ENCODE measurements around the gene NAT10.

NAT10 gene

DNA sequence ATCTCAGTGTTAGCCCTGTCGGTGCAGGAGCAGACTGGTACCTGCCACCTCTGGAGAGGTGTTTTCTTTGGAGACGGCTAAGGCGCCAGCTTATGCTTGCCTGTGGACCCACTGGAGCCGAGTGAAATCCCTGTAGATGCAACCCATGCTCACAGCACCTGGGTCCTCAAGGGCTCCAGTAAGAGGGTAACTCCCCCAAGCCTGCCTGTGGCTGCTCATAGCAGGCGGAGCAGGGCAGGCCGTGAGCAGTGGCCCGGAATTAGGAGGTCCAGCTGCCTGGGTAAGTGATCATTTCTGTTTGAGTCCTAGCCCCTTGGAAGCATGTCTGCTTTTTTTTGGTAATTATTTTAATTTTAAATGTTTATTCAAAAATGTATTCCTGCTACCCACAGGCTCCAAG, 43.8 kb downstream of the NAT10 start:
- no peak for DNase-seq (ENCODE audit: low read depth, low spot score)

DNA sequence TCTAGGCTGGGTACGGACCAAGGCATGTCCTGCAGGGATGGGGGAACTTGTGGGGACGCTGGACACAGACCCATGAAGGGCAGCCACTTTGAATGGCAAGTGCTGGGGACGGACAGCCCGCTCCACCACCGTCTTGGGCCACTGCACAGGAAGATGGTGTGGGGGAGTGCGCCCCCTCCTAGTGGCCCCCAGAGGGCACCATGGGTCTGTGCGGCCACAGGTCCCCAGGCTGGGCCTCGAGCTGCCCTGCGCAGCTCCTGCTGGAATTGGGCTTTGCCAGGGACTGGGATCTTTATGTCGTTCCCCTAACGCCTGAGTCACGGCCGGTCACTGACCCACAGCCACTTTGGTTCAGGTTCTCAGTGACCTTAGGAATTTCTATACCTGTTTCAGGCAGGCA, 44.4 kb downstream of the NAT10 start:
- DNase-seq (ENCODE audit: low read depth, low spot score) = peak; percentile 34

DNA sequence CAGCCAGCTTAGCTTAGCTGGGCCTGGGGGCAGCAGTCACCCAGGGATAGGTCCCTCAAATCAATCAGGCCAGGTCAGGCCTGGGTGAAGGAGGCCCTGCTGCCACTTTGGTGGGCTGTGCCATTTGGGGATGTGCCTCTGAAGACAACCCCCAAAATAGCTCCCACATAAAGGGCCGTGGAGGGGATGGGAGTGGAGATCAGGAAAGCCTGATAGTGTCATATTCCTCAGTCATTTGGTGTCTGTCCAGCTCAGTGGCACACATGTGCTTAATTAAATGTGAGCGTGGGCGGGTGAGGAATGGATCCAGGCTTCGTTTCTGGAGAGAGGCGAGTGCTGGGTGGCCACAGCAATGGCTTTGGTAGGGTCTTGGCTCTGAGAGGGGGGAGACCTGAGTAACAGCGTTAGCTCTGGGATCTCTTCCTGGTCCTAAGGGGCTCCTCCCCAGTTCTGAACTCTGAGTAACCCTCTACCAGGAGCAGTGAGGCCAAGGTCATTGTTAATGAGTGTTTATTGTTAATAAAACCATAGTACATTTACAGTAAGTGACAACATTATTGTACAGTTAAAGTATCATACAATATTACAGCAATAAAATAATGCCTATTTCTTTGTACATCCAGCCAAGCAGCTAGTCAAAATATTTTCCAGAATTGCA, 45.2 kb downstream of the NAT10 start:
- no peak for DNase-seq (ENCODE audit: low read depth, low spot score)

DNA sequence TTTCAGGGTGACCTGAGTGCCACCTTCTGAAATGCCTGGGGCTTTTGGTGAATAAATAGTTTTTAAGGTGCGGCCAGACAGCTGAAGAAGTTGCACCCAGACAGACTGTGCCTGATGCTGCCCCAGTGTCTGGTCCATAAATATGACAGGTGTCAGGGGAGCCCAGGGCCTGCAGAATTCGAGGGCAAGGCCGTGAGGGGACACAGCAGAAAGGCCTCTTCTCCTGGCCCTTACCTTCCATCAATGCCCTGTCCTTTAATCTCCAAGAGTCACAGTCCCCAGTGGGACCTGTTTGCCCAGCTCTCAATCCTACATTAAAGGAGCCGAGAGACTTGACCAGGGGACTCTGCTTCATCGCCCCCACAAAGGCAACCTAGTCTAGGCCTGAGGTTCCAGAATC, 45.7 kb downstream of the NAT10 start:
- no peak for DNase-seq (ENCODE audit: low read depth, low spot score)

DNA sequence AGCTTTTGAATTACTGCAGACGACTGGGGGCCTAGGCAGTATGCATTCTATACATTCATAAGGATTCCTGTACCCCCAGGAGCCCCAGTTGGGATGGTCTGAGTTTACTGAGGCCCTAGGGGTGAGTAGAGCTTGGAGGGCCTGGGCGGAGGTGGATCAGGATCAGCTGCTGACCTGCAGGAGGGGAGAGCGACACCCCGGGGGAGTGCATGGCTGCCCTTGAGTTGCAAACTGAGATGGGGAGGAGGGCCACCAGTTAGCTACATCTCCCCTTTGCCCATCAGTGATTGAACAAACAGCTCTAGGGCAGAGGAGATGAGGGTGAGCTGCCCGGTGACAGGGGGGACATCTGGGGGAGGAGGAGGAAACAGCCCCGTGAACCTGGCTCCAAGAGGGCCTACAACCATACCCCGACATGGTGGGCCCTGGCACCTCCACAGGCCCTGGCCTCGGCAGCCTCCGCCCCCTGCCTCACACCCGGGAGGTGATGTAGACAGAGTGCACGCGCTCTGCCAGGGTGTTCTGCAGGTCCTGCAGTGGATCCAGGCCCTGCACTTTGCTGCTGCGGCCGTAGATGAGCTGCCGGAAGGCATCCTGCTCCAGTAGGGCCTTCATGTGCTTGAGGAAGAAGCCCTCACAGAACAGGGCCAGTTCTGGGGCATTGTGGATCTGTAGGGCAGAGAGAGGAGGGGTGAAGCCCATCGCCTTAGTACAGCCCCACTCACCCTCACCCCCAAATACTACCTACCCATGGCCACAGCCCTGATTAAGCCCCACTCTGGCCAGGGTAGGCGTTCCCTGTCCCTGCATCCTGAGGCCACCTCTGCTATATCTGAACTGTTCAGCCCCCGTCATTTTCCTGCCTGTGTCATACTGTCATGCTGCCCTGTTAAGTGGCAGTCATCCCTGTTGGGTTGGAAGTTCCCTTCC, 46.8 kb downstream of the NAT10 start:
- DNase-seq (ENCODE audit: low read depth, low spot score) = no peak

DNA sequence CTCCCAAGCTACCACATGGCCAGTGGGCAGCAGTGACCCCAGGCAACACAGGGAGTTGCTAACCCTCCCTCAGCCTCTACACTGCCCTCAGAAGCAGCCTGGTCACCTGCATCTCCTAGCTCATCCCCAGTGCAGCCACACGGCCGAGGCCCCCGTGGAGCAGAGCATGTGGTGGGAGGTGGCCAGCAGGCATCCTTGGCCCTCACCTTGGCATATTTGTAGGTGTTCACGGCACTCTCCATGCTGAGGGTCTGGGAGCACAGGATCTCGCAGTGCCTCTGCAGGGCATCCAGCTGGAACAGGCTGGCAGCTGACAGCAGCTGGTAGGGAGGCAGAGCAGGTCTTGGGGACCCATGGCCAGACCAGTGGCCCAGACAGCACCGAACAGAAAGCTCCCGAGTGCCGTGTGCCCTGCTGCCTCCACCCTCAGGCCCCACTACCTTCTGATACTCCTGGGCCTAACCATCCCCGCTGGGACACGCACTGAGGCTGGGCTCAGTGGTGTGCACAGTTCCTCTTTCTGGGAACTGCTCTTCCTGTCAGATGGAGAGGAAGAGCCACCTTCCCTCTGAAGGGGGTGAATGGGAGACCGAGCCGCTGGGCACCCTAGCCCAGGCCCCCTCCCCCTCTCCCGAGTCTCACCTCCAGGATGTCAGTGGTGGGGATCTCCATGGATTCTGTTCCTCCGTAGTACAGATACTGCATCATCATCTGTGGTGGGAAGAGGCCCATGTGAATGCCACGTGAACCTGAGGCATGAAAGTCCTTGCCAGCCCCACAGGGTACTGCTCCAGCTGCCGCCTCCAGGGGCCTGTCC, 48.8 kb downstream of the NAT10 start:
- DNase-seq (ENCODE audit: low read depth, low spot score) = no peak

DNA sequence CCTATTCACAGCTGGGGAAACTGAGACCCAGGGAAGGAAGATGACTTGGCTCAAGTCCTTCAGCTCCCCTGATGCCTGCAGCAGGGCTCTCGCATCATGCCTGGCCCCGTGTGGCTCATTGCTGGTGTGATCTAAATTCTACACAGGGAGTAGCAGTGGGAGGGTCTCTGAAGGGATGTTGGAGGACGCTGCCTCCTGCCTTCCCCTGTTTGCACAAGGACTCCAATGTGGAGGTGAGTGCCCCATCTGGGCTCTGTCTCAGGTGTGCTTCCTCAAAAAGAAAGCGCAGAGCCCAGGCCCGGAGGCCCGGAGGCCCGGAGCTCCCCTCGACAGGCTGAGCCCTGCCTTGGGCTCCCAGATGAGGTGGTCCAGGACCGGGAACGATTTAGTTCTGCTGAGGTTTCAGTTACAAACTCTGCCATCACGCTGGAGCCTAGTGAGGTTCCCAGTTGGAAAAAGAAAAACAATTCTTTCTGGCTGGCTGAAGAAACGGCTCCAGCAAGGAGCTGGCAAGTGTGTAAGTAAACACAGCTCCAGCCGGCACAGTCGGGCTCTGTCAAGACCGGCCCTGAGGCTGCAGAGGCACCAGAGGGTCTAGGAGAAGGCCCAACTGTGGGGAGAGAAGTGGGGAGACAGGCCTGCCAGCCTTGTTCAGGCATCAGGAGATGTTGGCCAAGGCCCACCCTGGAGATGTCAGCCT, 49.8 kb downstream of the NAT10 start:
- DNase-seq (ENCODE audit: low read depth, low spot score) = no peak

DNA sequence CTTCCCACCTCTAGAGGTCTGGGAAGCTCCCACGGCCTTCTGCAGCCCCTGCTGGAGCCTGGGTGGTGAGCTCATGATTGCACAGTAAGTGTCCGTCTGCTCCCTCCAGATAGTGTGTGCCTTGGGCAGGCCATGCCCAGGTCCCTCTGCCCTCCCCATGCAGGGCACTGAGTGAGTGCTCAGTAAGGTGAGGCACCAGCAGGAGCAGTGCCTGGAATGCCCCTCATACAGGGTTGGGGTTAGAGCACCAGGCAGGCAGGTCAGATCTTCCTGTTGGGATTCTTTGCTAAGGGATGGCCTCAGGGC, 50.3 kb downstream of the NAT10 start:
- no peak for DNase-seq (ENCODE audit: low read depth, low spot score)

DNA sequence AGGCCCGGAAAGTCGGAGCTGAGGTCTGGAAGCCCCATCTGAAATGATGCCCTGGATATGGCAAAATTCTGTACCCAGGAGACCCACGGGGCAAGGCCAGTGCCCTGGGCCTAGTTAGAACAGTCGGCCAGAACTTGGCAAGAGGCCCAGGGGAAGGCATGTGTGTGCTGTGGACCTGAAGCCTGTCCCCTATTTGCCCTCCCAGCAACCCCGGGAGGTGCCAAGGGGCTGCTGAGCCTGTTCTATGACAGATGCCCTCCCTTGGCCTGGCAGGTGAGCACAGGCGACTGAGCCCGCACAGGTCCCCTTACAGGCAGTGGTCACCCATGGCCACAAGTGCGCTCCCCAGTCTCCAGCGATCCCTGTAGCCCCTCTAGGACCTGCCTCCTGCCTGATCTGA, 51.7 kb downstream of the NAT10 start:
- DNase-seq (ENCODE audit: low read depth, low spot score) = no peak

DNA sequence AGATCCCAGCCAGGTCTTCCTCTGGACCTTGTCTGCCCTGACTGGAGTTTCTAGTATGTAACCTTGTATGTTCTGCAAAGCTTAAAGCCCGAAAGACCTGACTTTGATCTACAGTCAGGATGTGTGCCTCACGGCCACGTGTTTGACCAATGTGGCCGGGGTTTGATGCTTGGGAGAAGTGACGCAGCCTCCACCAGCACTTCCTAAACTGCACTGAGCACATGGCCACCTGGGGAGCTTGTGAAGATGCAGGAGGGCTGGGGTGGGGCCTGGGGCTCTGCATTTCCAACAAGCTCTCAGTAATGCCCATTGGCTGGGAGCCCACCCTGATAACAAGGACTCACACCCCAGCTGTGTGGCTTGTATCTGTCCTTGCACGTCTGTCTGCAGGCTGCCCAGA, 53.2 kb downstream of the NAT10 start:
- DNase-seq (ENCODE audit: low read depth, low spot score) = no peak

DNA sequence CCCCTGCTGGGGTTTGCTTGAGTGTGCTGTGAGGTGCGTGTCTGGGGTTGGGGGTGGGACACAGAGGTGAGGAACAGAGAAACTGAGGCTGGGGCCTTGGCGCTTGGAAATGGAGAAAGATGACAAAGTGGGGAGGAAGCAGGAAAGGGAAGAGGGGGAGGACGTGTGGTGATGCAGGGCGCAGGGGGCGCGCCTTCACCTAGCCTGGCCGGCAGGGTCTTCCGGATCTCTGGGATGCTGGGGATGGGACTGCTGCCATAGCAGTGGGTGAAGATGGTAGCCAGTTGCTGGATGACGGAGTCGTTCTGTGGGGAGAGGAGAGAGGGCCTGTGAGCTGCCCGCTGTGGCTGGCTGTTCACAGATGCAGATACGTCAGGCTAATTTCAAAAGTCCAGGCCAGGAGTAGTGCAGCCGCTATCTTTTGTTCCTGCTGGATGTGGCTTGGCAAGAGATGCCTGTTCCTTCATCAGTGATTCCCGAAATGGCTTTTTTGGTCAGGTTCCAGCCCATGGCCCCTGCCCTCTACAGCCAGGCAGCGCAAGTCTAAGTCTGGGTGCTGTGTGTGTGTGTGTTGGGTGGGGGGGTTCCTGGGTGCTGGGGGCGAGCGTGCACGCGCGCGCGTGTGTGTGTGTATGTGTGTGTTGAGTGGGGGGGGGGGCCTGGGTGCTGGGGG, 54.8 kb downstream of the NAT10 start:
- no peak for DNase-seq (ENCODE audit: low read depth, low spot score)

DNA sequence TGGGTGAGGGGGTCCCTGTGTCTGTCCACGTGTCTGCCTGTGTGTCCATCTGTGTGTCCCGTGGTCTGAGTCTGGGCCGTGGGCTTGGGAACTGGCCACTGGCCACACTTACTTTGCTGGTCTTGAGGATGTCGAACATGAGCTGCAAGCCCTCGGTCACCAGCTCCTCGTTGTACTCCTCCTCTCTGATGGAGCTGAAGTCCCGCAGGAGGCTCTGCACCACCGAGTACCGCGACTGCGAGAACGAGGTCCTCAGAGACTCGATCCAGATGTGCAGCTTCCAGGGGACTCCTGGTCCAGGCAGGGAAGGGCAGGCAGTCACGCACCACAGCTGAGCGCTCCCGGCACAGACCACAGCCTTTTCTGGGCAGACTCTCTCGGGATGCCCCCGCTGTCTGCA, 55.4 kb downstream of the NAT10 start:
- no peak for DNase-seq (ENCODE audit: low read depth, low spot score)

DNA sequence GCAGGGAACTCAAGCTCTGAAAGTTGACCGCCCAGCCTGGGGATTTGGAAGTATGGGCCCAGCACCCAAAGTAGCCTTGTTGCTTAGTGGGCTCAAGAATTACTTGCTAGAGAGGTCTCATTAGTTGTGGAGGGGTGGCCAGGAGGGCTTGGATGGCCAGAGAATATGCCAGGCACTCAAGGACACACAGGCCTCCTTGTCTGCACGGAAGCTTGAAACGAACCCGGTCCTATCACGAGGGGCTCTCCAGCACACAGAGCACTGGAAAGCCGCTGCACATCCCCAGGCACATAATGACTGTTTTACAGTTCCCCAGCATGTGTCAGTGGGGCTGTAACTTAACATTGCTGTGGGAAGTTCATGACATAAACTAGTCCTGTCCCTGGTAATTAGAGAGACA, 55.9 kb downstream of the NAT10 start:
- DNase-seq (ENCODE audit: low read depth, low spot score) = no peak

DNA sequence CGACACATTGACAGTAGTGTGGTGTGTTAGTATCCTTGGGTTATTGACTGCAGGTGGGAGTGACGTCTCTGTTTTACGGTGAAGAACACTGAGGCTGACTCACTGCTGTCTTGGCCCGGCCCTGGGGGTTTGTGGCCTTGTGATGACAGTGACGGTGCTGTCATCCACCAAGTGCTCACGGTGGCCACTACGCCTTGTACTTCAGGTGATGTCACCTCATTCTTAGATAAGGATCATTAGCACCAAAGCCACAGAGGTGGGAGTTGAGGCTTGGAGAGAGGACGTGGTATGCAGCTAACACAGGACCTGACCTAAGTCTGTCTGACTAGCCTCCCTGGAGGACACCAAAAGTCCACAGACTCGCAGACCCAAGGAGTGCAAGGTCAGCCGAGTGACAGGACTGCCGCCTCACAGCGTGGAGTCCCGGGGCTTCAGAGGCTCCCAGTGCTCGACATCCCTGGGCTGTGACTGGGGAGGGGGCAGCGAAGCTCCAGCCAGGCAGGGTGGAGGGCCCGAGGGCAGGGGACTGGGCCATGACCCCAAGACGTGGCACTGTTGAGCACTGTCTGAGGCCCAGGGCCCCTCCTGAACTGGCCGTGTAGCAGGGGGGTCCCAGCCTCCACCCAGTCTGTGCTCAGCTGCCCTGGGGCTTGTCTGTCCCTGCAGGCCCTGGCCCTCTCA, 56.5 kb downstream of the NAT10 start:
- peak; percentile 57 for DNase-seq (ENCODE audit: low read depth, low spot score)

DNA sequence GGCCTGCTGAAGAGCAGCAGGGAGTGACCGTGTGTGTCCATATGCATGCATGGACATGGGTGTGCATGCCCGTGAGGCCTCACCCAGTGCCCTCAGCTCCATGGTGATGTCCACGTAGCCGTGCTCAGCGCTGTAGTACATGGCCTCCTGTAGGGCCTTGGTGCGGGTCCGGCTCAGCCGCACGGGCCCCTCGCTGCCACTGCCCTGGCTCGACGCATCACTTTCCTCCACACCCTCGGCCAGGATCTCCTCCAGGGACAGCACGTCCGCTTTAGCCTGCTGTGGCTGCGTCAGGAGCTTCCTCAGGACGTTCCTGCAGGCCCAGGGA, 57.0 kb downstream of the NAT10 start:
- no peak for DNase-seq (ENCODE audit: low read depth, low spot score)

DNA sequence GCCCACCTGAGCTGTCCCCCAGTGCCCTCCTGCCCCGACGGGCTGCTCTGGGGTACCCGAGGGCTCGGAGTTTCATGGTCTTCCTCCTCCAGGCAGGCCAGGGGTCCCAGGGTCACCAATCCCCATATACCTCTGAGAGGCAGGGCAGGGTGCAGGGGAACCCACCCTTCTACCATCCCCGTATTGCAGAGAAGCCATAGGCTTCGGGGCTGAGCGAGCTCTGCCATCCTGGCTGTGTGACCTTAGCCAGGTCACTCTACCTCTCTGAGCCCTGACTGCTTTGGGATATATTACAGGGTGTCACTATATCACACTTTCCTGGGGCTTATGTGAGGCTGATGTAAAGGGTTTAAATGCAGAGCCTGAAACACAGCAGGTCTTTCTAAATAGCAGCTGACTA, 57.4 kb downstream of the NAT10 start:
- DNase-seq (ENCODE audit: low read depth, low spot score) = no peak

DNA sequence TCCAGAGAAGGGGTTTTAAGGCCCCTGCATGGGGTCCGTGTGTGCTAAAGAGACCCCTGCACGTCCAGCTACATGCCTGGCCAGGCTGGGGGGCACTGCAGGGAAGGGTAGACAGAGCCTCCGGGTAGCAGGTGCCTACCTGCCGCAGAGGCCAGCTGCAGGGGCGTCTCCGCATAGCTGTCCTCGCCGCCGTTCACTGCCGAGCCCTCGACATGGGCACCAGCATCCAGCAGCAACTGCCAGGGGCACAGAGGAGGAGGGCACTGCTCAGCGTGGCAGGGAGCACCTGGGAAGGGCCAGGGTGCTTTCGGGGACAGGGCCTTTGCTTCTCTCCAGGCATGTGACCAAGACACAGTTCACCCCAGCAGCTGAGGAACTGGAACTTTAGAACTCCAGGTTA, 59.7 kb downstream of the NAT10 start:
- no peak for DNase-seq (ENCODE audit: low read depth, low spot score)

DNA sequence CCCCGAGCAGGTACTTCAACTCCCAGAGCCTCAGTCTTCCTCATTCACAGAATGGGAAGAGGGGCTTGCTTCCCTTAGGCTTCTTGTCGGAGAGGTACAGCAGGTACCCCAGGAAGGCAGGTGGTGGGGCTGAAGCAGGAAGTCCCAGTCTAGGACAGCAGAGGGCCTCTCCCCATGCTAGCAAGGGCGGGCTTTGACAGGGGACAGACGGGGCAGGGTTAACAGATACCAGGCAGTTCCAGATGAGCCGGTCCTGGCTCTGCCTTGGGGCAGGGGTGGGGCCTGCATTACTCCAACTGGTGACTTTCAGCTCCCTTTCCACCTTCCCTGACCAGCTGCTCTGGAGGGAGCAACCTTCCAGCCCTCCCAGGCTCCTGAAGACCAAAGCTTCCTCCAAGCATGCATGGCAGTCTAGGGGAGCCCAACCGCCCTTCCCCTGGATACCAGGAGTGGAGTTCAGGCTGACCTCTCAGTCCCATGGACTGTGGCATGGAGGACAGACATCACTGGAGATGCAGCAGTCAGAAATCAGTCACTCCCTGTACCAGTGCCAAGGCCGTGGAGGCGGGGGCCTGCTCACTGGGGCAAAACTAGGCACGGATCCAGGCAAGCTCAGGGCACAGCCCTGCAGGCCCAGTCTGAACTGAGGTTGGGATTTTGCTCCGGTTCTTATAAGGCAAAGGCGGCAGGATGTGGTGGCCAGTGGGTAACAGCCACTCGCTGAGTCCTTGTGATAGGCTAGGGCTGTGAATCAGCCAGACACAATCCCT, 60.5 kb downstream of the NAT10 start:
- peak; percentile 94 for DNase-seq (ENCODE audit: low read depth, low spot score)

DNA sequence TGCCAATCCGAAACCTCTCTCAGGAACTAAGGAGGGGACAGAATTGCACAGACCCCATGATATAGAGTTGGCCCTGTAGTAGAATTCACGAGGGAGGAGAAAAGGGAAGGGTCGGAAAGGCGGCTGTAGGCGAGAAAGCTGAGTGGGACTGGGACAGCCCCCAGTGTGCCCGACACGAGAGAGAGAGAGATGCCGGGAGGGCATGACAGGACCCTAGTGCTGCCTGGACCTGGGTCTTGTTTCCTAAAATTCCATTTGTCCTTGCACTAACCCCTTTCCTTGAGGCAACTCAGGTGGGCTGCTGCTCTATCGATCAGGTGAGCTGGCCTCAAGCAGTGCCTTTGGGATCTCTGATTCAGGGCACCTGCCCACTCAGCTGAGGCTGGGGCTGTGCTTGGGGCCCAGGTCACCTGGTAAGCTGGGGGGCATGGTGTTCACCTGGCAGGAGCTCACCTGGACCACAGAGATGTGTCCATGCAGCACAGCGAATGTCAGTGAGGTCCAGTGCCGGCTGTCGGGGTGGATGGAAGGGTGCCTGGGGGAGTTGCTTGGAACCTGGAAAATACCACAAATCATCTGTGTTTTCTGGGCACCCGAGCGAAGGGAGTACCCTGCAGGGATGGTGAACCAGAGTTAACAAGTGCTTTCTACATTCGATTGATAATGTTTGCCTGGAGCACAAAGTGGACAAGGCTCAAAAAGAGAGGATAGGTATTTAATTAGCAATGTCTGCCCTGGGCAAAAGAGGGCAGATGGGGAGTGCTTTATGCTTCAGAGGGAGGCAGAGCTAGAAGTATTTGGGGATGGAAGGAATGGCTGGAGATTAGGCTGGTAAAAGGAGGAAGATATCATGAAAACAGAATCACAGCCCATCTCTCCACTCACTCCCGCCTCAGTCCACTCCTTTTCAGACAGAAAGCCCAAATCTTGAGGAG, 61.6 kb downstream of the NAT10 start:
- no peak for DNase-seq (ENCODE audit: low read depth, low spot score)
